ENCODE results near the gene PARN.

GRCh38 chr16:14564861-14565687 lies 65.0 kb downstream of the PARN start:
- TF ChIP-seq CTCF (conservative IDR thresholded peaks at IDR 0.05; ENCODE audit: low read depth in 2 of 2) (no peak), ZNF331 (CRISPR knock-in tag; IDR thresholded peaks at IDR 0.05; ENCODE audit: low read depth) (no peak), POLR2AphosphoS5 (IDR thresholded peaks at IDR 0.05; ENCODE audit: low read depth) (no peak)

Data from GM23338 (cell line).